ENCODE results near the gene FAM219A. TPM values are rescaled to one million over a fixed set of nuclear protein-coding genes. Genes with fewer than 3 reads are reported as not detected.

FAM219A gene
- total and polyA plus RNA-seq, 2 donors (not counting 1 experiment from before 2014, with no cell fraction given): 5.3 to 7.3 TPM

GRCh38 chr9:34400275-34400674 is 58.1 kb downstream of the FAM219A start:
- no peak overlapping the region for H3K4me2 ChIP-seq (ENCODE audit: extremely low read depth, insufficient read depth, low read length)
- no peaks in the 10 kb centered on the region for H3K4me1 ChIP-seq (ENCODE audit: control insufficient read depth, extremely low read depth, insufficient read depth, low read length)
- H3K79me2 ChIP-seq (ENCODE audit: control insufficient read depth, insufficient read depth, low read length): no peaks in the 10 kb centered on the region
- TF ChIP-seq EZH2 (IDR thresholded peaks at IDR 0.05; ENCODE audit: low read length, missing control alignments) (no peak), CTCF (conservative IDR thresholded peaks at IDR 0.05 in 1 of 2, IDR thresholded peaks at IDR 0.05 in 1 of 2; ENCODE audit: low read depth in 1 of 2, low read length in 2 of 2) (peak in 1 of 2 donors; percentile 15)
- no peak overlapping the region for H3K4me3 ChIP-seq (replicated peaks in 1 of 4; ENCODE audit: control extremely low read depth in 1 of 4, insufficient read depth in 1 of 4, low read depth in 3 of 4, low read length in 4 of 4)
- H3K27ac ChIP-seq (ENCODE audit: insufficient read depth, low read length): no peak overlapping the region
- no peak overlapping the region for H2AFZ ChIP-seq (ENCODE audit: low read length)
- H4K20me1 ChIP-seq (ENCODE audit: control insufficient read depth, extremely low read depth, insufficient read depth, low read length): no peaks in the 10 kb centered on the region
- no peak for DNase-seq (ENCODE audit: low read depth in 2 of 2)
- no peaks in the 10 kb centered on the region for H3K36me3 ChIP-seq (ENCODE audit: control insufficient read depth, insufficient read depth, low read length)
- H3K9me3 ChIP-seq (ENCODE audit: control insufficient read depth, insufficient read depth, low read depth, low read length): no peaks in the 10 kb centered on the region
- no peak overlapping the region for H3K9ac ChIP-seq (ENCODE audit: insufficient read depth, low read length)
- no peaks in the 10 kb centered on the region for H3K27me3 ChIP-seq (ENCODE audit: control insufficient read depth, insufficient read depth, low read length)

GRCh38 chr9:34399729-34400128 is 58.6 kb downstream of the FAM219A start:
- H4K20me1 ChIP-seq (ENCODE audit: control insufficient read depth, extremely low read depth, insufficient read depth, low read length): no peaks in the 10 kb centered on the region
- H2AFZ ChIP-seq (ENCODE audit: low read length): no peak overlapping the region
- no peaks in the 10 kb centered on the region for H3K27me3 ChIP-seq (ENCODE audit: control insufficient read depth, insufficient read depth, low read length)
- H3K36me3 ChIP-seq (ENCODE audit: control insufficient read depth, insufficient read depth, low read length): no peaks in the 10 kb centered on the region
- no peak overlapping the region for H3K4me2 ChIP-seq (ENCODE audit: extremely low read depth, insufficient read depth, low read length)
- no peak overlapping the region for H3K4me3 ChIP-seq (replicated peaks in 1 of 4; ENCODE audit: control extremely low read depth in 1 of 4, insufficient read depth in 1 of 4, low read depth in 3 of 4, low read length in 4 of 4)
- no peaks in the 10 kb centered on the region for H3K9me3 ChIP-seq (ENCODE audit: control insufficient read depth, insufficient read depth, low read depth, low read length)
- DNase-seq (ENCODE audit: low read depth in 2 of 2): no peak
- no peaks in the 10 kb centered on the region for H3K4me1 ChIP-seq (ENCODE audit: control insufficient read depth, extremely low read depth, insufficient read depth, low read length)
- no peak overlapping the region for H3K27ac ChIP-seq (ENCODE audit: insufficient read depth, low read length)
- H3K9ac ChIP-seq (ENCODE audit: insufficient read depth, low read length): no peak overlapping the region
- no peak for TF ChIP-seq CTCF (conservative IDR thresholded peaks at IDR 0.05 in 1 of 2, IDR thresholded peaks at IDR 0.05 in 1 of 2; ENCODE audit: low read depth in 1 of 2, low read length in 2 of 2)
- no peak for TF ChIP-seq EZH2 (IDR thresholded peaks at IDR 0.05; ENCODE audit: low read length, missing control alignments)
- no peaks in the 10 kb centered on the region for H3K79me2 ChIP-seq (ENCODE audit: control insufficient read depth, insufficient read depth, low read length)

GRCh38 chr9:34398875-34399274 is 59.5 kb downstream of the FAM219A start:
- DNase-seq (ENCODE audit: low read depth in 2 of 2): no peak
- H4K20me1 ChIP-seq (ENCODE audit: control insufficient read depth, extremely low read depth, insufficient read depth, low read length): no peaks in the 10 kb centered on the region
- no peaks in the 10 kb centered on the region for H3K9me3 ChIP-seq (ENCODE audit: control insufficient read depth, insufficient read depth, low read depth, low read length)
- no peaks in the 10 kb centered on the region for H3K27me3 ChIP-seq (ENCODE audit: control insufficient read depth, insufficient read depth, low read length)
- no peak overlapping the region for H3K4me2 ChIP-seq (ENCODE audit: extremely low read depth, insufficient read depth, low read length)
- no peak overlapping the region for H3K9ac ChIP-seq (ENCODE audit: insufficient read depth, low read length)
- no peak overlapping the region for H3K4me3 ChIP-seq (replicated peaks in 1 of 4; ENCODE audit: control extremely low read depth in 1 of 4, insufficient read depth in 1 of 4, low read depth in 3 of 4, low read length in 4 of 4)
- H3K36me3 ChIP-seq (ENCODE audit: control insufficient read depth, insufficient read depth, low read length): no peaks in the 10 kb centered on the region
- H3K27ac ChIP-seq (ENCODE audit: insufficient read depth, low read length): no peak overlapping the region
- no peaks in the 10 kb centered on the region for H3K4me1 ChIP-seq (ENCODE audit: control insufficient read depth, extremely low read depth, insufficient read depth, low read length)
- no peaks in the 10 kb centered on the region for H3K79me2 ChIP-seq (ENCODE audit: control insufficient read depth, insufficient read depth, low read length)
- H2AFZ ChIP-seq (ENCODE audit: low read length): no peak overlapping the region
- no peak for TF ChIP-seq EZH2 (IDR thresholded peaks at IDR 0.05; ENCODE audit: low read length, missing control alignments)

All from fibroblast of lung (primary cell).